GM21381 (cell line): ENCODE results near the gene MMRN2.
"Not testable (repeated sequence)": the region's sequence is repeated elsewhere in the genome, so short reads cannot be mapped to it uniquely, and the experiment has no call there.

Experiments
- ATAC-seq: cut with Tn5 transposase; IDR thresholded peaks from one replicate; pipeline ENCODE4 v1.9.1; 2021; ENCODE audit warnings: mild to moderate bottlenecking, moderate library complexity; ENCODE audit not compliant: unreplicated experiment

The MMRN2 gene

DNA sequence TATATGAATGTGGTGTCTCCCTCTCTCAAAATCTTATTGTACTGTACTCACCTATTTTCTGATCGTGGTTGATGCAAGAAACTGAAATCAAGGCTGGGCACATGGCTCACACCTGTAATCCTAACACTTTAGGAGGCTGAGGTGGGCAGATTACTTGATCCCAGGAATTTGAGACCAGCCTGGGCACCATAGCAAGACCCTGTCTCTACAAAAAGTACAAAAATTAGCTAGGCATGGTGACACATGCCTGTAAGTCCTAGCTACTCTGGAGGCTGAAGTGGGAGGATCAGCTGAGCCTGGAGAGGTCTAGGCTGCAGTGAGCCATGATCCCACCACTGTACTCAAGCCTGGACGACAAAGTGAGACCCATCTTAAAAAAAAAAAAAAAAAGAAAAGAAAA, 16.0 kb downstream of the MMRN2 start:
- ATAC-seq: no peak

GRCh38 chr10:86940677-86941076, 16.7 kb downstream of the MMRN2 start:
- no peak for ATAC-seq

DNA sequence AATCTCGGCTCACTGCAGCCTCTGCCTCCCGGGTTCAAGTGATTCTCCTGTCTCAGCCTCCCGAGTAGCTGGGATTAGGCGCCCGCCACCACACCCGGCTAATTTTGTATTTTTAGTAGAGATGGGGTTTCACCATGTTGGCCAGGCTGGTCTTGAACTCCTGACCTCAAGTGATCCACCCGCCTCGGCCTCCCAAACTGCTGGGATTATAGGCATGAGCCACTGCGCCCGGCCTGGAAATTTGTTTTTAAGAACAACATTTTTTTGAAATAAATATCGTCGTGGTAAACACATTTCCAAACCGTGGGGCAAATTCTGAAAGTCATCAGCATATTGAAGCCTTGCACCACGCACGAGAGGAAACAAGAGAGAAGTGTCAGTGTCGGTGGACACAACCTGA, 17.3 kb downstream of the MMRN2 start:
- not testable (repeated sequence) for ATAC-seq

- no peak for ATAC-seq
These were observed 19.2 kb downstream of the MMRN2 start for GRCh38 chr10:86938260-86938659.

DNA sequence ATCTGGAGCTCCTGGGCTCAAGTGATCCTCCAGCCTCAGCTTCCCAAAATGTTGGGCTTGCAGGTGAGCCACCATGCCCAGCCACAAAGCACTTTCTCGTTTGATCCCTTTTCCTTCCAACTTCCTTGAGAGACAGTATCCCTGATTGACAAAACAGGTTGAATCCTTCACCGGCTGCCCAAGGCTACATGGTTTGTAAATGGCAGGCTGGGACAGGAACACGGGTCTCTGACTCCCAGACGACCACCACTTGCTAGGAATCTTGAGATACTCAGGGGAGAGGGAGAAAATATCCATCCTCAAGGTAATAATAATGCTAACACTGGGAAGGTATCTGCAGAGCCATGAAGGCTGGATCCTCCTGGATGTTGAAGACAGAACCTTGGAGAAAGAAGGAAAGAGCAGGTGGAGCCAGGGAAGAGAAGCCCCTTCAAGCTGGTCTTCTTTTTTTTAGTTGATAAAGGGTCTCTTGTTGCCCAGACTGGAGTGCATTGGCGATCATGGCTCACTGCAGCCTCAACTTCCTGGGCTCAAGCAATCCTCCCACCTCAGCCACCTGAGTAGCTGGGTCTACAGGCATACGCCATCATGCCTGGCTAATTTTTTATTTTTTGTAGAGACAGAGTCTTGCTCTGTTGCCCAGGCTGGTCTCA, 19.8 kb downstream of the MMRN2 start:
- ATAC-seq: no peak

DNA sequence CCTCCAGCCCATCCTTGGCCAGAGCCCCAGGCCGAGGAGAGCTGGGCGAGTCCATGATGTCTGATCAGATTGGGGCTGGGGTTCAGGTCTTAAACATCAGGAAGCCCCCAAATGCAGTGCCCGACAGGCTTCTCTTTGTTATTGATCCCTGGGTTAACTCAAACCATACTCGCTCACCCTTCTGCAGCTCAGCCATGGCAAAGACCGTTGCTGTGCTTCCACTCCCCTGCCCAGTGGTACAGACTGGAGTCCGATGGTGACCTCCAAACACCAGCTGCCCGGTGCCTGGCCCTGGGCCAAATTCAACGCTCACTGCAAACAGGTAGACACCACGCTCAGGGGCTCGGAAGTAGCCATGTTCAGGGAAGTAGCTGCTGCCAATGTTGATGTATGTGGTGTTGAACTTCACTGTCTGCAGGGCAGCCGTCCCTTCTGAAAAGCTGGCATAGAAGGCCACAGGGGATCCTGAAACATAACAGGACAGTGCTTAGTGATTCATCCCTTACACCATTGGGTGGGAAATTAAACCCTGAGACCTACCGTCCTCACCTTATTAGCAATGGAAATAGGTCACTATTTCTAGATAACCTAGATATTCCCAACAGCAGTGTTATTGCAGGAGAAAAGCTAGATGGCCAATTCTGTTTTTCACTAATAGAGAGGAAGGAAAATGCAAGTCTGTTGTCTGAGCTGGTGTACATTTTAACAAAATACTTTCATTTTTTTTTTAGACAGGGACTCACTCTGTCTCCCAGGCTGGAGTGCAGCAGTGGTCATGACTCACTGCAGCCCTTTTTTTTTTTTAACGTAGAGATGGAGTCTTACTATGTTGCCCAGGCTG, 20.5 kb downstream of the MMRN2 start:
- no peak for ATAC-seq

DNA sequence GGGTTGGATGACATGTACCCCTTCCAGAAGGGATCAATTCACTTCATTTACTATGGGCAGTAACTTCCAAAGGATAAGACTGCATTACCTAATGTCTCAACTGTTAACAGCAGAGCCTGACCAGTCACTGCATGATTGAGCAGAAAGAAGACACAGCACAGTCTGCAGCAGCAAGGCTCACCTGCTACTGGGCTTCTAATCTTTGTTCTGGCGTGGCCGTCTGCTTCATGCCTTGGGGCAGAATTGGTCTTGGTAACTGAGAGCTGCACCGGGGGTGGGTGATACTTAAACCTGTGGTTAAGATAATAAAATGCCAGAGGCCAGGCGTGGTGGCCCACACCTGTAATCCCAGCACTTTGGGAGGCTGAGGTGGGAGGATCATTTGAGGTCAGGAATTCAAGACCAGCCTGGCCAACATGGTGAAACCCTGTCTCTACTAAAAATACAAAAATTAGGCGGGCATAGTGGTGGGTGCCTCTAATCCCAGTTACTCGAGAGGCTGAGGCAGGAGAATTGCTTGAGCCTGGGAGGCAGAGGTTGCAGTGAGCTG, 23.2 kb downstream of the MMRN2 start:
- not testable (repeated sequence) for ATAC-seq

GRCh38 chr10:86932674-86933073, 24.7 kb downstream of the MMRN2 start:
- ATAC-seq: no peak

GRCh38 chr10:86931872-86932271, 25.5 kb downstream of the MMRN2 start:
- no peak for ATAC-seq

GRCh38 chr10:86929468-86930380, 27.7 kb downstream of the MMRN2 start:
- no peak for ATAC-seq

DNA sequence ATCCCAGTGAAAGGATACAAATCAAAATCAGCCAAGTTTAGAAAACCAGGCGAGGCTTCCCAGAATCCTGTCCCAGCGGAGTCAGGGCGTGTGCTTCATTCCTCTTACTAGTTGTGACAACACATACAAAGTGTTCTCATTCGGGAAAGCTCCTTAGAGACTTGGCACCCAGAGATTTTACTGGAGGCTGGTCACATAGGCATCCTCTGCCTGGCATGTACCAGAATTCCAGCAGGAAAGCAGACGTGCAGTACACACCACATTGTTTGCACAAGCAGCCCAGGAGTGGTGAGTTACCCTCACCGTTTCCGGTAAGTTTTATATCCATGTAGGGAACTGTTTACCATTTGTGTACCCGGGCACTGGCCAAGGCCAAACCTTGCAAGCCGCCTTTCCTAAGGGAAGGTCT, 34.9 kb downstream of the MMRN2 start:
- ATAC-seq: no peak

DNA sequence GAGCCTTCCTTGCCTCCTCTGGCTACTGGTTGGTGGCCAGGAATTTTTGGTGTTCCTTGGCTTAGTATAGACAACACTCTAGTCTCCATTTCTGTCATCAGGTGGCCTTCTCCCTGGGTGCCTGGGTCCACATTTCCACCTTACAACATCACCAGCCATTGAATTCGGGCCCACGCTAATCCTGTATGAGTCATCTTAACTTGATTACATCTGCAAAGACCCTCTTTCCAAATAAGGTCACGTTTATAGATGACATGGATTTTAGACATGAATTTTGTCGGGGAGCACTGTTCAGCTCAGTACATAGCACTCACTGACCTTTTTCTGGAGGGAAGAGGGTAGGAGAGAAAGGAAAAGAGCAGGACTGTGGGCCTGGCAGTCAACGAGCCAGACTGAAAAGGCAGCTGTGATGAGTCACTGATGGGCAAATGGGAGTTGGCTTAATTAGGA, 39.4 kb downstream of the MMRN2 start:
- no peak for ATAC-seq

GRCh38 chr10:86914734-86915133, 42.7 kb downstream of the MMRN2 start:
- no peak for ATAC-seq

- ATAC-seq: no peak
These were observed 52.0 kb downstream of the MMRN2 start for GRCh38 chr10:86905429-86905828.

DNA sequence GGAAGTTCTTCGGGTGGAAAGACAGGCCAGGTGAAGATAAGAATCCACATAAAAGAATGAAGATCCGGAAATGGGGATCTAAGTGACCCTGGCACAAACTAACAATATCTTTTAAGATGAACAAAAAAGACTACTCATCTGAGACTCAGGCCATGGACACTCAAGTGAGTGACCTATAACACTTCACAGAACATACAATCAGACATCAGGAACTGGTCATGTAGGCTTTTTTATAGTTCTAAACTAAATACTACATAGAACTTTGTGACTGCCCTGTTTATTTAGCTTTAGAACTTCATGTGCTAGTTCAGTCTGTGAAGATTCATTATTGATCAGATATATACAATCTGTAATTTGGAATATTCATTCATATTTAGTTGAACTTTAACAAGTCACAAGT, 52.8 kb downstream of the MMRN2 start:
- ATAC-seq: no peak

DNA sequence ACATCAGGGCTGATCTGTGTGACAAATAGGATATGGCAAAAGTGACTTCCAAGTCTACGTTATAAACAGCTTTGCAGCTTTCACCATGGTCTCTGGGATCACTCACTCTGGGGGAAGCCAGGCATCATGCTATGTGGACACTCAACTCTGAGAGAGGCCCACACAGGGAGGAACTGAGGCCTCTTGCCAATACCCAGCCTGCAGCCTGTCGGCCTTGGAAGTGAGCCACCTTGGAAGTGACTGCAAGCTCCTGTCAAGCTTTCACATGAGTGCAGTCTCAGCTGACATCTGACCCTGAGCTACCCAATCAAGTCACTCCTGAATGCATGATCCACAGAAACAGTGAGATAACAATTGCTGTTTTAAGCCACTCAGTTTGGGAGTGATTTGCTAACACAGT, 56.5 kb downstream of the MMRN2 start:
- no peak for ATAC-seq

- ATAC-seq: no peak
These were observed 57.6 kb downstream of the MMRN2 start for GRCh38 chr10:86899670-86900276.

- ATAC-seq: no peak
These were observed 58.3 kb downstream of the MMRN2 start for GRCh38 chr10:86899132-86899531.

DNA sequence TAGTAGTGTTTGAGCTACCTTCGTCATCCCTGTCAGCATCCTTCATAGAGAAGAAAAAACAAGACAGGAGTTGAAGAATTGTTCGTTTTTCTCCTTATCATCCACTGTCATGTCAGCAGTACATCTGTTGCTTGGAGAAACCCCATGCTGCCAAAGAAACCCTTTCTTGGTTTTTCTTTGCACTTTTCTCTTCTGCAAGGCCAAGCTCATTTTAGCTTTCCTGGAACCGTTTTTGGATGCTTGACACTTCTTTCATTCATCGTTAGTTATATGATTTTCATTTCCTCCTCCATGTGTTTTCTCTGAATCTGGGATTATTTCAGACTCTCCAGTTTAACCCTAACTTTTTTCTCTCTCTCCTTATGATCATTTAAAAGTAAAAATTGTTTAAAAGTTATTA, 58.9 kb downstream of the MMRN2 start:
- ATAC-seq: no peak

DNA sequence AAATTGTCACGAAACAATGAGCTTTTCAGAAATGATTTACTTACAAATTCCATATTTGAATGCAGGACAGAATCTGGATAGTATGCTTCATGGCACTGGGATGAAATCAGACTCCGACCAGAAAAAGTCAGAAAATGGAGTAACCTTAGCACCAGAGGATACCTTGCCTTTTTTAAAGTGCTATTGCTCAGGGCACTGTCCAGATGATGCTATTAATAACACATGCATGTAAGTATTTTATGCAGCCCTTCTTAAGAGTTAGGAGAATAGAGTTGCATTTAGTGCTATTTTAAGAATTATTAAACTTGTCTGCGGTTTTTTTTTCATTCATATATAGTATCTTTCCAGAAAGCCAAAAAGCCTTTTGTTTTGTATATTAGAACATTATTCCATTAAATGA, 67.4 kb downstream of the MMRN2 start:
- no peak for ATAC-seq
